Epithelial cell of proximal tubule (primary cell): ENCODE data around the gene COMMD1. TPM values are rescaled to one million over a fixed set of nuclear protein-coding genes. Genes with fewer than 3 reads are reported as not detected.

Source experiments
- DNase-seq: peaks from one replicate; pipeline ENCODE4 v3.0.0-alpha.2; 2011; ENCODE audit warnings: low read depth
- H3K4me3 ChIP-seq: 2 replicates; pipeline ENCODE4 v1.5.1; 2011; ENCODE audit warnings: low read depth, mild to moderate bottlenecking, low read length
- total RNA-seq: library from RNA; depleted of rRNA; stranded (reverse); fragments of >200 nt; gene quantifications from 2 replicates; pipeline ENCODE4 v1.2.3, GENCODE V29; 2015
- TF ChIP-seq, protein P1 (sequence below): conservative IDR thresholded peaks from 2 replicates; pipeline ENCODE4 v1.5.1; 2012; ENCODE audit warnings: low read depth, mild to moderate bottlenecking, low read length

Gene COMMD1
- total RNA-seq, 1 donor from 2014 or later, result 37.4 TPM

DNA sequence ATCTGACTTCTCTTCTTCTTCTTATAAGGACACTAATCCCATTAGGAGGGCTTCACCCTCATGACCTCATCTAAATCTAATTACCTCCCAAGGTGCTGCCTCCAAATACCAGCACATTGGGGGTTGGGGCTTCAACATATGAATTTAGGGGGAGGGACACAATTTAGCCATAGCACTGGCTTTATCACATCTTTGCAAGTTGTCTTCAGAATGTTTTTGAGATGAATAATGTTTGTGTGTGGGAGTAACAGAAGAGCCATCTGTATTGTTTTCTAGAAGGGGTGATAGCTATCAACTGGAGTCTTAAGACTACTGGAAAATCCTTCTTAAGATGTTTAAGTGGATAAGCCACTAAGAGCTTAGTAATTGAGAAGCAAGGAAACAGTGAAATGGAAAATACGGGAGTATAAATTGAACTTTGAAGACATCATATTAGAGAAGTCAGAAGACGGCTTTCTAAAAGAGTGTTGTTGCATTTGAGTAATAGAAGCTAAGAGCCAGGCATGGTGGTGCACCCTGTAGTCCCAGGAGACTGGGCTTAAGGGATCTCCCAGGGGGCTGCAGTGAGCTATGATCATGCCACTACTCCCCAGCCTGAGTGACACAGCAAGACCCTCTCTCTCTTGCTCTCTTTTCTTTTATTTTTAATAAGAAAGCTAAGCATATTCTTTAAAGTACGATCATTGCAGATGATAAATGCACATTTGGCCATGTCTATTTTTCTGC is 257.8 kb downstream of the COMMD1 start:
- no peak overlapping the region for H3K4me3 ChIP-seq
- no peak for DNase-seq
- TF ChIP-seq, protein P1, sequence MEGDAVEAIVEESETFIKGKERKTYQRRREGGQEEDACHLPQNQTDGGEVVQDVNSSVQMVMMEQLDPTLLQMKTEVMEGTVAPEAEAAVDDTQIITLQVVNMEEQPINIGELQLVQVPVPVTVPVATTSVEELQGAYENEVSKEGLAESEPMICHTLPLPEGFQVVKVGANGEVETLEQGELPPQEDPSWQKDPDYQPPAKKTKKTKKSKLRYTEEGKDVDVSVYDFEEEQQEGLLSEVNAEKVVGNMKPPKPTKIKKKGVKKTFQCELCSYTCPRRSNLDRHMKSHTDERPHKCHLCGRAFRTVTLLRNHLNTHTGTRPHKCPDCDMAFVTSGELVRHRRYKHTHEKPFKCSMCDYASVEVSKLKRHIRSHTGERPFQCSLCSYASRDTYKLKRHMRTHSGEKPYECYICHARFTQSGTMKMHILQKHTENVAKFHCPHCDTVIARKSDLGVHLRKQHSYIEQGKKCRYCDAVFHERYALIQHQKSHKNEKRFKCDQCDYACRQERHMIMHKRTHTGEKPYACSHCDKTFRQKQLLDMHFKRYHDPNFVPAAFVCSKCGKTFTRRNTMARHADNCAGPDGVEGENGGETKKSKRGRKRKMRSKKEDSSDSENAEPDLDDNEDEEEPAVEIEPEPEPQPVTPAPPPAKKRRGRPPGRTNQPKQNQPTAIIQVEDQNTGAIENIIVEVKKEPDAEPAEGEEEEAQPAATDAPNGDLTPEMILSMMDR, result no peak

DNA sequence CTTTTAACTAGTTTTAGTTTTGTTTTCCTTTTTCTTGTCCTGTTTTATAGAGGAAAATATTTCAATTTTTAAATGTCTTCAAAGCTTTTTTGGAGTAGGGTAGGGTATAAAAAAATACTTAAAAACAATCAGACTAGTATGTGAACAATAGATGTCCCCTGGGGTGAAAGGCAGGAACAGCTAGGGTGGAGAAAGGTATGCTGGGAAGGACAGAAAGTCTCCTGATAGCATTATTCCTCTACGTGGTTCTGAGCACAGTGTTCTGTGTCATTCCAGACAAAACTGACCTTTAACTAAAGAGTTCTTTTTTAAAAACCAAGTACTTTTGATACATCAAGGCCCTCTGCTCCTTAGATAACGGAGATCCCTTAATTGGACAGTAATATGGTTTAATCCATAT is 258.4 kb downstream of the COMMD1 start:
- DNase-seq, result no peak
- TF ChIP-seq, protein P1, result no peak
- no peak overlapping the region for H3K4me3 ChIP-seq

DNA sequence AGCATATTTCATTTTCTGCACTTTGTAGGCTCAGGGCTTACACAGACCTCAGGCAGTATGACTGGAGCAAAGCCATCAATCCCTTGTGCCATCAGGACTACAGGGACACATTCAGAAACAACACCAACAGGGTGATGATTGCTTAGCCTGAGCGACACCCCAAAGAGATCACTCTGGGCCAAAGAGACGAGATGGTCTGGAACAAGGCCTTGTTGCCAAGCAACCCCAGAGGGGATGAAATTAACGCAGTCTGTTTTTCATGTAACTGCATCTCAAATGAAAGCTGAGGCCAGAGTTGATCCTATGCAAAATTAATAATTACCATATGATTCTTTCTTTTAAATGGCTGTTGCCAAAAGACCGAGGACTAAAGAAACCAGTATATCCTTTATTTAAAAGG is 270.3 kb downstream of the COMMD1 start:
- DNase-seq, result no peak
- H3K4me3 ChIP-seq, result no peak overlapping the region
- TF ChIP-seq, protein P1, result no peak

DNA sequence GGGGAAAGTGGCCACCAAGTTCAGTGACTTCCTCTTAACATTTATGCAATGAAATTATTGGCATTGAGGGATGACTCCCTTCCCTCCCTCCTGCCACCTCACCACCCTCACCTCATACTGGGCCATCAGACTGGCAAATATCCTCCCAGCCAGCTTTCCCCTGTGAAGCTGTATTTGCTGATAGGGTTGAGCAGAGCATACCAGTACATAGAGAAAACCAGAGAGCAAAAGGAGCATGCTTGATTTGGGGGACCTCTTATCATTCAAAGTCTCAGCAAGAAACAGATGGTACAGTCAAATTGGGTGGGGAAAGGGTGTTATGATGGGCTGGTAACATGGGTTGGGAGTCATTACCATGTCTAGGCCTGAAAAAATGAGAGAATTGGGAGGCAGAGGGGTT is 271.3 kb downstream of the COMMD1 start:
- no peak for DNase-seq
- TF ChIP-seq, protein P1, result no peak
- no peak overlapping the region for H3K4me3 ChIP-seq

DNA sequence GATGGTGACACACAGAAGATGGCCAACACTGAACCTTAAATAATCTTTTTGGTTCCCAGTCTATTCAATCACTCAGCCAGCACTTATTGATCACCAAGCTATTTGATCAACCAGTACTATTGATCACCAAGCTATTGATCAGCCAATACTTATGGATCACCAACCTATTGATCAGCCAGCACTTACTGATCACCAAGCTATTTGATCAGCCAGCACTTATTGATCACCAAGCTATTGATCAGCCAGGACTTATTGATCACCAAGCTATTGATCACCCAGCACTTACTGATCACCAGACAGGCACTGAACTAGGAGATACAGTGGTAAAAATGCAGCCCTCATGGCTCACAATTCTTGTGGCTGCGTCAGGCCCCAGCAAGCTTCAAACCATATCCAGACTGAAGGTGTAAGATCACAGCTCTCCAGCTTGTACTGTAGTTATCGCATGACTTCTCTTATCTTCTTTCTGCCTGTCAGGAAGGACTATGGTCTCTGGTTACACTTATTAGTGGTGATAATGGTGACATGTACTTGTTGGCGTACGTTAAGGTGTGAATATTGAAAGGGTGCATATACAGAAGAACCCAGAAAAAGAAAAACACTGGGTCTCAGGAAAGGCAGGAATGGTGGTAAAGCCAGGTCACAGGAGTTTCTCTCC is 272.0 kb downstream of the COMMD1 start:
- no peak overlapping the region for H3K4me3 ChIP-seq
- TF ChIP-seq, protein P1, result no peak
- DNase-seq, result no peak

DNA sequence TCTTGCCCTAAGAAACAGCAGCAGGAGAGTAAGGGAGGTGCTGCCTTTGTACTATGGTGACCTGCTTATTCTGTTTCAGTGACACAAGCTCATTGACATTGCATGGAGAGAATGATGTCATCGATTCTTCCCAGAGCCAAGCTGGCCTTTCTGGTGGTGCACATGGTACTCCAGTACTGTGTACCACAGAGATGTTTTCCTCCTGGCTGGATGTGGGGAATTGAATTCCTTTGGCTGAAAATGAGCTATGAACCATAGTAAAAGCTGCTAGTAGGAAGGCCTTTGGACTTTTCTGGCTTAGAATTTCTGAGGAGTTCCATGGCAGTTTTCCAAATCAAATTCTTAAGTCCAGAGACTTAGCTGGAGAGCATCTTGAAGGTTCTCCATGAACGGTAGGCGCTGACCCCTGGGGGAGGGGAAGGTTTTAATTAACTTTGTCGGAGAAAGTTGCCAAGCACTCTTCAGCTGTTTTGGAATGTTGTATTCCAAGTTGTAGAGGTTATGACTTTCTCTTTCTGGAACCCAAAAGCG is 273.3 kb downstream of the COMMD1 start:
- DNase-seq, result peak; percentile 73
- no peak overlapping the region for H3K4me3 ChIP-seq
- TF ChIP-seq, protein P1, result no peak
